OCI-LY7 (cell line): ENCODE measurements around the gene TMEM273. TPM values are rescaled to one million over a fixed set of nuclear protein-coding genes. Genes with fewer than 3 reads are reported as not detected.

ENCODE experiments used
- BruUV-seq: library from RNA; stranded (reverse); fragments of 400-500 nt; replicated peaks from 2 replicates; lab custom pipeline; 2021; lab: Mats Ljungman, UMichigan
- CTCF ChIA-PET: fragments of 300-600 bp; sonication (Branson Sonifier 250); formaldehyde crosslinking; loops from one replicate; lab custom pipeline; 2022; ENCODE audit warnings: antibody characterized with exemption; ENCODE audit not compliant: unreplicated experiment; lab: Charles Lee
- POLR2A ChIA-PET: fragments of 300-600 bp; sonication (Branson Sonifier 250); formaldehyde crosslinking; loops from one replicate; lab custom pipeline; 2022; ENCODE audit warnings: antibody characterized with exemption; lab: Charles Lee
- DNase-seq: peaks from one replicate; pipeline ENCODE4 v3.0.0-alpha.2; 2015; ENCODE audit warnings: low spot score
- H2AFZ ChIP-seq: fragments of 200-600 bp; sonication (generic), shearing (Covaris generic); 2 replicates; pipeline ENCODE4 v1.6.1; 2014; ENCODE audit warnings: mild to moderate bottlenecking, antibody characterized with exemption, low read length, moderate library complexity
- H3K27ac ChIP-seq: fragments of 200-600 bp; sonication (generic); 2 replicates; pipeline ENCODE4 v1.5.1; 2014; ENCODE audit warnings: mixed run types, low read depth, mild to moderate bottlenecking, moderate library complexity, low read length, inconsistent platforms; ENCODE audit not compliant: poor library complexity, severe bottlenecking
- H3K36me3 ChIP-seq: fragments of 200-600 bp; sonication (generic); 2 replicates; pipeline ENCODE4 v1.6.1; 2014; ENCODE audit warnings: mild to moderate bottlenecking, antibody characterized with exemption, low read length, moderate library complexity, mixed read lengths; ENCODE audit not compliant: insufficient read depth
- H3K4me1 ChIP-seq: fragments of 200-600 bp; sonication (generic); 2 replicates; pipeline ENCODE4 v1.5.1; 2014; ENCODE audit warnings: mild to moderate bottlenecking, low read length; ENCODE audit not compliant: insufficient read depth, poor library complexity, severe bottlenecking
- H3K4me2 ChIP-seq: fragments of 200-600 bp; sonication (generic); 2 replicates; pipeline ENCODE4 v1.6.1; 2014; ENCODE audit warnings: mild to moderate bottlenecking, low read length
- H3K4me3 ChIP-seq: fragments of 200-600 bp; sonication (generic); 2 replicates; pipeline ENCODE4 v1.5.1; 2014; ENCODE audit warnings: mild to moderate bottlenecking, low read depth, low read length; ENCODE audit not compliant: poor library complexity, severe bottlenecking
- H3K79me2 ChIP-seq: fragments of 200-600 bp; sonication (generic); 2 replicates; pipeline ENCODE4 v1.6.1; 2016; ENCODE audit warnings: low read depth, mild to moderate bottlenecking, low read length, moderate library complexity, mixed read lengths; ENCODE audit not compliant: insufficient read depth
- H3K9me2 ChIP-seq: fragments of 200-600 bp; sonication (generic); 2 replicates; pipeline ENCODE4 v1.6.1; 2016; ENCODE audit warnings: mild to moderate bottlenecking, low read length, mixed read lengths; ENCODE audit not compliant: insufficient read depth
- H3K9me3 ChIP-seq: fragments of 200-600 bp; sonication (generic); 2 replicates; pipeline ENCODE4 v1.6.1; 2014; ENCODE audit warnings: mild to moderate bottlenecking, mixed run types, low read length, mixed read lengths
- H4K20me1 ChIP-seq: fragments of 200-600 bp; sonication (generic); 2 replicates; pipeline ENCODE4 v1.6.1; 2014; ENCODE audit warnings: mild to moderate bottlenecking, antibody characterized with exemption, low read length, moderate library complexity, mixed read lengths; ENCODE audit not compliant: insufficient read depth
- CTCF ChIP-seq: fragments of 200-600 bp; sonication (generic); conservative IDR thresholded peaks from 2 replicates; pipeline ENCODE4 v1.5.1; 2014; ENCODE audit warnings: mild to moderate bottlenecking, antibody characterized with exemption, low read length, moderate library complexity, mixed read lengths
- EZH2phosphoT487 ChIP-seq: fragments of 200-600 bp; sonication (generic); IDR thresholded peaks from 2 replicates; pipeline ENCODE4 v1.6.1; 2018; ENCODE audit warnings: low read depth, borderline replicate concordance, mild to moderate bottlenecking, mixed run types, antibody characterized with exemption, low read length, moderate library complexity, mixed read lengths
- intact Hi-C: fragments of 100-400 bp; cut with micrococcal nuclease; formaldehyde crosslinking; loops from one replicate; pipeline ENCODE4 v1.10.0; 2022; ENCODE audit not compliant: unreplicated experiment
- total RNA-seq, 2 experiments: library from RNA; depleted of rRNA in 1 of 2; stranded (reverse); fragments of >200 nt in 1 of 2; shearing (Covaris generic) in 1 of 2; gene quantifications; 2 replicates each; pipeline ENCODE4 v1.2.3, GENCODE V29; 2014 to 2022

Gene TMEM273
- total RNA-seq, 2 experiments from 2014 or later = 0.82 to 1.8 TPM

GRCh38 chr10:49183596-49184542 is 4.3 kb downstream of the TMEM273 start:
- no peaks in the 10 kb centered on the region for H3K9me3 ChIP-seq
- no peak overlapping the region for H3K27ac ChIP-seq
- H3K4me3 ChIP-seq = no peak overlapping the region
- H3K79me2 ChIP-seq = no peaks in the 10 kb centered on the region
- TF ChIP-seq EZH2phosphoT487 (no peak), CTCF (no peak)
- DNase-seq = no peak
- no peak overlapping the region for H3K4me2 ChIP-seq
- ChIA-PET POLR2A (interaction anchor here (0.6 kb wide), 1 partner anchor 568 kb away, joined by 5 read pairs; no protein-coding TSS in a partner anchor), CTCF (no interaction called here)
- H3K4me1 ChIP-seq = peaks cover 18% of the 10 kb centered on the region
- no TSS peak for BruUV-seq
- no peaks in the 10 kb centered on the region for H3K9me2 ChIP-seq
- no peak overlapping the region for H2AFZ ChIP-seq
- H4K20me1 ChIP-seq = no peaks in the 10 kb centered on the region
- intact Hi-C loops = no loop called here
- H3K36me3 ChIP-seq = no peaks in the 10 kb centered on the region

- ChIA-PET POLR2A (interaction anchor here (0.6 to 0.7 kb wide), 4 partner anchors 118 to 1177 kb away, joined by 3 read pairs; no protein-coding TSS in a partner anchor), CTCF (no interaction called here)
- Histone ChIP-seq H3K4me3 (no peak overlapping the region), H3K9me3 (no peaks in the 10 kb centered on the region), H3K4me1 (peaks cover 11% of the 10 kb centered on the region), H3K79me2 (no peaks in the 10 kb centered on the region), H3K27ac (no peak overlapping the region), H3K9me2 (no peaks in the 10 kb centered on the region), H3K4me2 (no peak overlapping the region), H4K20me1 (no peaks in the 10 kb centered on the region), H2AFZ (no peak overlapping the region), H3K36me3 (no peaks in the 10 kb centered on the region)
- intact Hi-C loops = no loop called here
- no peak for DNase-seq
- no TSS peak for BruUV-seq
- TF ChIP-seq EZH2phosphoT487 = no peak
- no peak for TF ChIP-seq CTCF
Observed at GRCh38 chr10:49182776-49183175, 5.4 kb downstream of the TMEM273 start.

GRCh38 chr10:49180444-49180860 is 7.7 kb downstream of the TMEM273 start:
- H3K36me3 ChIP-seq = no peaks in the 10 kb centered on the region
- no peaks in the 10 kb centered on the region for H3K9me2 ChIP-seq
- no peaks in the 10 kb centered on the region for H4K20me1 ChIP-seq
- H2AFZ ChIP-seq = no peak overlapping the region
- no peaks in the 10 kb centered on the region for H3K79me2 ChIP-seq
- H3K4me1 ChIP-seq = peaks cover 16% of the 10 kb centered on the region
- BruUV-seq = no TSS peak
- H3K4me3 ChIP-seq = no peak overlapping the region
- TF ChIP-seq CTCF (no peak), EZH2phosphoT487 (no peak)
- no peaks in the 10 kb centered on the region for H3K9me3 ChIP-seq
- no peak for DNase-seq
- no peak overlapping the region for H3K27ac ChIP-seq
- ChIA-PET POLR2A (no interaction called here), CTCF (no interaction called here)
- intact Hi-C loops = no loop called here
- no peak overlapping the region for H3K4me2 ChIP-seq
